Osteocyte (in vitro differentiated cells): Measurements from ENCODE around the gene CEACAM1. TPM values are rescaled to one million over a fixed set of nuclear protein-coding genes. Genes with fewer than 3 reads are reported as not detected.
"Not testable (repeated sequence)": the region's sequence is repeated elsewhere in the genome, so short reads cannot be mapped to it uniquely, and the experiment has no call there.

ENCODE experiments used
- DNase-seq: peaks from one replicate; pipeline ENCODE4 v3.0.0; 2021; ENCODE audit warnings: mixed read lengths; ENCODE audit not compliant: unreplicated experiment; ENCODE audit errors: extremely low spot score
- H3K27ac Mint-ChIP-seq: one replicate; pipeline ENCODE4 v1.8.0; 2021; ENCODE audit warnings: mild to moderate bottlenecking, mixed read lengths; ENCODE audit not compliant: unreplicated experiment
- H3K27me3 Mint-ChIP-seq: one replicate; pipeline ENCODE4 v1.8.0; 2021; ENCODE audit warnings: mixed read lengths; ENCODE audit not compliant: unreplicated experiment
- H3K36me3 Mint-ChIP-seq: one replicate; pipeline ENCODE4 v1.8.0; 2021; ENCODE audit warnings: mixed read lengths; ENCODE audit not compliant: unreplicated experiment
- H3K4me1 Mint-ChIP-seq: one replicate; pipeline ENCODE4 v1.8.0; 2021; ENCODE audit warnings: mixed read lengths; ENCODE audit not compliant: unreplicated experiment
- H3K4me3 Mint-ChIP-seq: one replicate; pipeline ENCODE4 v1.8.0; 2021; ENCODE audit warnings: mild to moderate bottlenecking, moderate library complexity, mixed read lengths; ENCODE audit not compliant: unreplicated experiment
- H3K9me3 Mint-ChIP-seq: one replicate; pipeline ENCODE4 v1.8.0; 2021; ENCODE audit warnings: mixed read lengths; ENCODE audit not compliant: unreplicated experiment
- CTCF ChIP-seq: fragments of 200-600 bp; sonication (generic); IDR thresholded peaks from 2 replicates; pipeline ENCODE4 v1.5.0; 2021; ENCODE audit warnings: antibody characterized with exemption, mild to moderate bottlenecking, moderate library complexity
- total RNA-seq: library from RNA; stranded (reverse); gene quantifications from 2 replicates; pipeline ENCODE4 v1.2.1, GENCODE V29; 2021

The CEACAM1 gene
- total RNA-seq, 1 donor from 2014 or later, result not detected

- Mint-ChIP-seq H3K27me3 (peaks cover 7% of the 10 kb centered on the region), H3K27ac (no peak overlapping the region), H3K4me3 (no peak overlapping the region), H3K4me1 (no peaks in the 10 kb centered on the region), H3K36me3 (no peaks in the 10 kb centered on the region), H3K9me3 (no peaks in the 10 kb centered on the region)
- DNase-seq, result no peak
- TF ChIP-seq CTCF, result no peak
Observed at GRCh38 chr19:42540071-42540553, 11.8 kb upstream of the CEACAM1 start.

- Mint-ChIP-seq H3K4me1 (no peaks in the 10 kb centered on the region), H3K36me3 (no peaks in the 10 kb centered on the region), H3K9me3 (no peaks in the 10 kb centered on the region), H3K27ac (no peak overlapping the region), H3K27me3 (peaks cover 9% of the 10 kb centered on the region), H3K4me3 (no peak overlapping the region)
- peak; percentile 66 for DNase-seq
- no peak for TF ChIP-seq CTCF
Observed at GRCh38 chr19:42538841-42539709, 10.8 kb upstream of the CEACAM1 start.

- not testable (repeated sequence) for H3K9me3 Mint-ChIP-seq, H3K27ac Mint-ChIP-seq, H3K4me3 Mint-ChIP-seq, H3K4me1 Mint-ChIP-seq, DNase-seq, H3K36me3 Mint-ChIP-seq
- peaks cover 14% of the 10 kb centered on the region for H3K27me3 Mint-ChIP-seq
Observed at GRCh38 chr19:42535276-42535675, 7.0 kb upstream of the CEACAM1 start.

- Mint-ChIP-seq H3K4me3 (no peak overlapping the region), H3K27me3 (peaks cover 14% of the 10 kb centered on the region), H3K9me3 (no peaks in the 10 kb centered on the region), H3K4me1 (no peaks in the 10 kb centered on the region), H3K27ac (no peak overlapping the region), H3K36me3 (no peaks in the 10 kb centered on the region)
- no peak for TF ChIP-seq CTCF
- no peak for DNase-seq
Observed at GRCh38 chr19:42534391-42534790, 6.1 kb upstream of the CEACAM1 start.

GRCh38 chr19:42532891-42533290 is 4.6 kb upstream of the CEACAM1 start:
- peaks cover 3% of the 10 kb centered on the region for H3K4me1 Mint-ChIP-seq
- H3K9me3 Mint-ChIP-seq, result no peaks in the 10 kb centered on the region
- TF ChIP-seq CTCF, result no peak
- H3K4me3 Mint-ChIP-seq, result no peak overlapping the region
- peak; percentile 46 for DNase-seq
- H3K27me3 Mint-ChIP-seq, result peaks cover 9% of the 10 kb centered on the region
- no peak overlapping the region for H3K27ac Mint-ChIP-seq
- no peaks in the 10 kb centered on the region for H3K36me3 Mint-ChIP-seq
